ENCODE results near the gene MLLT6. TPM values are rescaled to one million over a fixed set of nuclear protein-coding genes. Genes with fewer than 3 reads are reported as not detected.
"Not testable (repeated sequence)": the region's sequence is repeated elsewhere in the genome, so short reads cannot be mapped to it uniquely, and the experiment has no call there.

MLLT6 gene
- total RNA-seq, 1 experiment from 2014 or later, result 17.4 TPM

DNA sequence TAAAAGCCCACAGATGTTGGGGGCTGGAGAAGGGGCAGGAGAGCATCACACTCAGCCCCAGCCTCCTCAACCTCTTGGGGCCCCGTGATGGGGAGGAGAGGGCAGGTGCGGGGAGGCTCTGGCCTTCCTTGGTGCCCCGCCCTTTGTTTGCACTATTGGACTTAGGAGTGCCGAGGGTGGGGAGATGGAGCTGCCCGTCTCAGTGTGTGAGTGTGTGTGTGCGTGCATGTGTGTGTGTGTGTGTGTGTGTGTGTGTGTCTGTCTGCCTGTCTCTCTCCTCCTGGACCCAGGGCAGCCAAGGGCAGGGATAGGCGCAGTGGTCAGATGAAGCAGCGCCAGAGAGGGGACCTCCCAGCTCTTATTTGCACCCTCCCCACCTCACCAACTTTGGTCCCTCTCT, 21.1 kb downstream of the MLLT6 start:
- not testable (repeated sequence) for DNase-seq (ENCODE audit: low spot score)

DNA sequence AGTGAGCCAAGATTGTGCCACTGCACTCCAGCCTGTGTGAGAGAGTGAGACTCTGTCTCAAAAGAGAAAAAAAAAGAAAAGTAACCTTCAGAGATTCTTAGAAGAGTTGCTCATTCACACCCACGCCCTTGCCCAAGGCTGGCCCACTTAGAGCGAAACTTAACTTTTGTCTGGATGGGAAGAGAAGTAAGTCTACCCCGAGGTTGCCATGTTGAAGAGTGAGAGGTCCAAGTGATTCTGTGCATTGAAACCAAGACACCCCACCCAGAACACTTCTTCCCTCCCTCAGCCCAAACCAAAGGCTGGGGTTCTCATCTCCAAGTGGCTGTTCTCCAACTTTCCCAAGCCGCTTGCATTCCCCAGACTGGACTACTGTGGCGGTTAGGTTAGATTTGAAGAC, 22.7 kb downstream of the MLLT6 start:
- no peak for DNase-seq (ENCODE audit: low spot score)

DNA sequence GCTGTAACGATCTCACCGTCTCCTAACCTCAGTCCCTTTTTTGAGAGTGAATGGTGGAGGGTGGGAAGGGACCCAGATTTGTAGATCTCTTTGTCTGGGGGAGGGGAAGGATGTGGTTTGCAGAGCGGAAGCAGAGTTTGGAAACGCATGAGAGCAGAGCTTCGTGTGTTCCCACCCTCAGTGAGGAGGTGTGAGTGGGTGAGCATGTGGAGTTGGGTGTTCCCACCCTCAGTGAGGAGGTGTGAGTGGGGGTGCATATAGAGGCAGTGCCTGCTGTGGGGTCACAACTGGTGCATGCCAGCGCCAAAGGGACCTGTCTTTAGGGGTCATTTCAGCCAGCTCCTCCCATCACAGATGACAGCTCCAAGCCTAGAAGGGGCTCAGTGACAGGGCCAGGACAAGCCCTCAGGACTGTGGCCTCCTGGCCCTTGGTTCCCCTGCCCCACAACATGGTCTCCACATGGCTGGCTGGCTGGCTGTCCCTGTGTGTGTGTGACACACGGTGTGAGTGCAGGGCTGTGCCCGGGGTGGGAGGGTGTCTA, 23.3 kb downstream of the MLLT6 start:
- no peak for DNase-seq (ENCODE audit: low spot score)

DNA sequence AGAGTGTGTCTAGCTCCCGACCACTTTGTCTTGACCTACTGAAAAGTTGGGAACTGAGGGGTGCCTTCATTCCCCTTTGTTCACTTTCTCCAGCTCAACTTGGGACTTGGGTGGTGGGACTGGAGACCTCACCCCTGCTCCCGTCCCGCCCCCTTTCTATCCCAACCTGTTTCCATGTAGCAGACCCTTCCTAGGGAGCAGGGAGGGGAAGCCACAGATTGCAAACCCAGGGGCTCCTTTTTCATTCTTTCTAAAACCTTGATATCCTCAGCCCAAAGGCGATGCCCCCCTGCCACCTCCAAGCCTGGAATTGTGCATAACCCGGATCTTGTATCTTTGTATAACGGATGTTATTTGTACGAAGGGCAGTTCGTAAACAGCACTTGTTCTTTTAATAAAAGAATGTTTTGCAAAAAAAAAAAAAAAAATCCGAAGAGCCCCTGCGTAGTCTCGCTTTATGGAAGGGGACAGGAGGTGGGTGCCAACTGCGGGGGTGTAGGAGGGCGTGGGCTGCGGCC, 24.4 kb downstream of the MLLT6 start:
- no peak for DNase-seq (ENCODE audit: low spot score)

DNA sequence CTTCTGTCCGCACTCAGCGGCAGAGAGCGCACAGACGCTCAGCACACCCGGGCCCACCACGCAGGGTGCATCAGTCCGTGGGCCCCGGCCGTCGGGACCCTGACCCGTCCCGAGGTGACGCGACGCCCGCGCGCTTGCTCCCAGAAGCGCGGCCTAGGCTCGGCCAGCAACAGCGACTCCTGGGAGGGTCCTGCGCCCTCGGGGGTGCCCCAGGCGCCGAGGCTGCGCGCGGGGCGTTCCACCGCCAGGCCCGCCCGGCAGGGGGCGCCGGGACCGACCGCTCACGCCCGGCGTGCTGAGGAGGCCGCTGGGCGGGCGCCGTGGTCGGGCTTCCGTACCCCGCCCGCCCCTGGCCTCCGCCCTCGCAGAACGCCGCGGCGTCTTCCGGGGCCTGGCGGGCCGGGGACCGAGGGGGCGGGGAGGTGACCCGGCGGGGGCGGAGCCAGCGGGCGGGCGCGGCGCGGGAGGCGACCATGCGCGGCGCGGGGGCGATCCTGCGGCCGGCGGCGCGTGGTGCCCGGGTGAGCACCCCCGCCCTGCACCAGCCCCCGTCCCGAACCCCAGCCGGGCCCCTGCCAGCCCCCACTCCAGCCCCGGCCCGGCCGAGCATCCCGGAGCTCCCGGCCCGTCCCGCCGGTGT, 24.9 kb downstream of the MLLT6 start, which contains the start of gene CISD3:
Gene CISD3, plus strand, starts transcription at position 456 of the 640 bp plus-strand sequence. Its CDS starts 18 bp downstream, at position 474.
- peak; percentile 61 for DNase-seq (ENCODE audit: low spot score)

DNA sequence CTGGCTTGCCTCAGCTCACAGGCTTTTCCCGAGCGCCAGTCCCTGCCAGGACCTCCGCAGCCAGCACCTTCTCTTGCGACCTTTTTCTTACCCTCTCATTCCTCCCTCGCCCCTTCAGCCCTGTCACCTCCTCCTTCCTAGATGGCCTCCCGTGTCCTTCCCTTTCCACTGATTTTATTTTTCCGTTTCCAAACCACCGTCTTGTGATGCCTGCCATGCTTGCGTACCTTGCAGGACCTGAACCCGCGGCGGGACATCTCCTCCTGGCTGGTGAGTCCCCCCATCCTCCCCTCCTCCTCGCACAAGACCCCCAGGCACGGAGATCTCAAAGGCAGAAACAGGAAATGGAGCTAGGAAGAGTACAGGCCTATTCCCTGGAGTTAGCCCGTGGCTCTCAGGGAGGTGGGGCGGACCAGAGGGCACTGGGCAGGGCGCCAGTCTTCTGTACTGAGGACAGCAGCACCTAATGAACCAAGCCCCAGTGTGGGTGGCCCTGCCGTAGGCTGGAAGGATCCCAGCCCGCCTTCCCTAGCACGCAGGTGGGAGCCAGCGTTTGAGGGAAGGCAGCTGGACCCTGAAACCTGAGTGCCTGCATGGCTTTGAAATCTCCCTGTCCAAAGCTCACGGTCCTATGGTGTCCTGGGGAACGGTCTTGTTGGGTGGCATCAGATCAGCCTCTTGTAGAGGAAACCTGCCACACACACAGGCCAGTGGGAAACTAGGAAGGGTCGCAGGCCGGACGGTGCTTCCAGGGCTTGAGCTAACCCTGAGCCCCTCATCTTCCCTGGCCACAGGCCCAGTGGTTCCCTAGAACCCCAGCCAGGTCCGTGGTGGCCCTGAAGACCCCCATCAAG, 25.7 kb downstream of the MLLT6 start:
- DNase-seq (ENCODE audit: low spot score), result peak; percentile 76

DNA sequence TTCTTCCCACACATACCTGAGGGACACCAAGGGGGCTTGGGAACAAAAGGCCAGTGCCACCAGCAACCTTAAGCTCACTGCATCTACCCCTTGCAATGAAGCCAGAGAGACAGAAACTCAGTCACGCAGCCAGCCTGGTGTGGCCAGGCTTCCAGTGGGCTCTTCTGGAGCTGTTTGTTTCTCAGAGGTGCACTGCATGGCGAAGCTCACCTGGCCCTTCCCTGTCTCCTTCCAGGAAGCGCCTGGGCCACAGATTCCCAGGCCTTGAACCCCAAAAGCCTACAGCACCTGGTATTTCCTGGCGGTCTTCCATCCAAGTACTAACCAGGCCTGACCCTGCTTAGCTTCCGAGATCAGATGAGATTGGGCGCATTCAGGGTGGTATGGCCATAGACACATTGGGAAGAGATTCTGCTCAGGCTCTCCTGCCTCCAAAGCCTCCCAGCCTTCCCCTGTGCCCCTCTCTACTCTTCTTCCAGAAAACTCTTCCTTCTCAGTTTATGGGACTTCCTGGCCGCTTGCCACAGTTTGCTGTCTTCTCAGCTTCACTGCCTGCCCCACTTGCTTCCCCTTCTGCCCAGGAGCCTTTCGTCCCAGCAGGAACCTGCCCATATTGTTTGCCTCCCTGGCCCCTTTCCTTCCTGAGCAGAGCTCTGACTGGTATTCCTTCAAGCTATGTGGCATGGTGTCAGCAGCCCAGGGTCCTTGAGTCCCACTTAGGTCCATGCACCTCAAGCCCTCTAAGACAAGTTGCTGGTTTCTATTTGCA, 26.6 kb downstream of the MLLT6 start:
- no peak for DNase-seq (ENCODE audit: low spot score)

DNA sequence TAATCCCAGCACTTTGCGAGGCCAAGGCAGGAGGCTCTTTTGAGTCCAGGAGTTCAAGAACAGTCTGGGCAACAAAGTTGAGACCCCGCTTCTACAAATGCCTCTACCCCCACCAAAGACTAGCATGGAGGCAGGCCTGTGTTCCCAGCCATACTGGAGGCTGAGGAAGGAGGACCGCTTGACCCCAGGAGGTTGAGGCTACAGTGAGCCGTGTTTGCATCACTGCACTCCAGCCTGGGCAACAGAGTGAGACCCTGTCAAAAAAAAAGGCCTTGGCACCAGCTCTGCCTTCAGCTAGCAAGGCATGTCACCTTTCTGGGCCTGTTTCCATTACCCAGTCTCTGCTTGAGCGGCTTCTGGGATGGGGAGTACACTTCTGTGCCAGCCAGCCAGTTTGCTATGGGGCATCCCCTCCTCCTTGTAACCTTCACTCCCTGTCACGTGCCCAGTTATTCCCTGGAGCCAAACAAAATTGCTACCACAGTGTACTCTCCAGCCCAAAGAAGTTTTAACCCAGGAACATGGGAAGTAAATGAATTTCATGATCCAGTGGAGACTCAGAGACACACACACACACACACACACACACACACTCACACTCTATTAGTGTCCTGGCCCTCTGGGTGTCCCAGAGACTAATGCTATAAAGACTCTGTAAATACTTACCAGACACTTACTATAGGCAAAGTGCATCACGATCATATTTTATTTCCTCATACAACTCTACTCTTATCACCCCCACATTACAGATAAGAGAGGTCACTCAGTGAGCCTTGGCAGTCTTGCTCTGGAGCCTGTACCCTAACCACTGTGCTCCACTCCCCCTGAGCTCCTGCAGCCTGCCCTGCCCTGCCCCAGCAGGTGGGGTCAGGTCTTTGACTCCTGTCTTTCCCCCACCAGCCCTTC, 27.6 kb downstream of the MLLT6 start:
- DNase-seq (ENCODE audit: low spot score), result no peak

DNA sequence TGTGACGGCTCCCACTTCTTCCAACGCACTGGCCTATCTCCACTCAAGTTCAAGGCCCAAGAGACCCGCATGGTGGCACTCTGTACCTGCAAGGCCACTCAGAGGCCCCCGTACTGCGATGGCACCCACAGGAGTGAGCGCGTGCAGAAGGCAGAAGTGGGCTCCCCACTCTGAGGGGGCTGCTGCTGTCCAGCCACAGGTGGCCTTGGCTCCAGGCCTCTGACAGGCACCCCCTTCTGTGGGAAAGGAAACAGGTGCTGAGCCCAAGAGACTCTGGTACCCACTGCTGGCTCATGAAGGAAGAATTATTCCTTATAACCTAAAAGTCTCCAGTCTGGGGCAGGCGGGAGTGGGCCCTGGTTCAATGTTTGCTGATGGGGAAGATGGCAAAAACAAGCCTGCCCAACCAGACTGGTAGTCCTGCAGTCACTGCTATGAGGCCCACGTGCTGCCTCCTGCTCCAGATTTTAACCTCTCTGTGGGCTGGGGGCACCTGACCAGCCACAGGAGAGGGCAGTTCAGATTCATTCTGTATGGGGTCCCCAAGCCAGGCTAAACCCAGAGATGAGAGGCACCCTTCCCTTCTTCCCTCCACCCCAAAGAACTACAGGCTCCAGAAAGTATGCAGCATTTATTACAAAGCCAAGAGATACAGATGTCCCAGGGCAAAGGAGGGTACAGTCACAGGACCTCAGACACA, 28.4 kb downstream of the MLLT6 start:
- DNase-seq (ENCODE audit: low spot score), result no peak

DNA sequence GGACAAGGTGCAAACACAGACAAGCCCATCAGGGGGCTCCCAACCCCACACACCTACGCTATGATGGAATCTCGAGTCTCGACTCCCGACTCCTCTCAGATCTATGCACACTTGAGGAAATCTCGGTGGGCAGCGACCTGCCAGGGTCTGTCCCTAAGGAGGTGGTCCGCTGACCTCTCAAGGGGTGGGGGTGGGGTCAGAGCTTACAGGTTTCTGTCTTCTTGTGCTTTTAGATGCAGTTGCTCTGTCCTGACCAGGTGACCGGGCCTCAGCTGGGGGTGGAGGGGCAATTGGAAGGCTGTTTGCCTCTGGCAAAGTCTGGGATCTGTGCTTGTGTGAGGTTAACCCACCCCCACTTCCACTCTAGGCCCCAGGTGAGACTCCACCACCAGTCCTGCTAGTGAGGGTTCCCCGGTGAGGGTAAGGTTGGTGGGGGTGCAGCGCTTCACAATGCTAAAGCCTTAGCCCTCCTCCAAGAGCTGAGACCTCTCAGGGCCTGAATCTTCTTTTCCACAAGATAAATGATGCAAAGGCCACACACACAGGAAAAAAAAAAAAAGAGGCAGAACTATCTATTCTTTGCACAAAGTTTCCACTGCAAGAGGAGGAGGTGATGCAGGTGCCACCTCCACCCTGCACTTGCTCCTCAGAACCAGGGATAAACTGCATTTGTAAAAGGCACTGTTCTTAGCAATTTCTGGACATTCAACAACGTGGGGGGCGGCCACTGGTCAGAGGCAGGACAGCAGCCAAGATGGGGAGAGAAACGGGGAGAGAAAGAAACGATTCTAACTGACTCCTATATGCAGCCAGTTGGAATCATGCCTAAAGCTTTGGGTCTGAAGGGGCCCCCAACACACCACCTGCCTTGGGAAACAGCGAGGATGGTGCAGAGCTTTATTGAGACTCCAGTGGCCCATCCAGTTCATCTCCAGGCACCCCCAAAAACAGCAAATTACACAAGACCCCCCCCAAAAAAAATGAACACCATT, 29.2 kb downstream of the MLLT6 start:
- no peak for DNase-seq (ENCODE audit: low spot score)

DNA sequence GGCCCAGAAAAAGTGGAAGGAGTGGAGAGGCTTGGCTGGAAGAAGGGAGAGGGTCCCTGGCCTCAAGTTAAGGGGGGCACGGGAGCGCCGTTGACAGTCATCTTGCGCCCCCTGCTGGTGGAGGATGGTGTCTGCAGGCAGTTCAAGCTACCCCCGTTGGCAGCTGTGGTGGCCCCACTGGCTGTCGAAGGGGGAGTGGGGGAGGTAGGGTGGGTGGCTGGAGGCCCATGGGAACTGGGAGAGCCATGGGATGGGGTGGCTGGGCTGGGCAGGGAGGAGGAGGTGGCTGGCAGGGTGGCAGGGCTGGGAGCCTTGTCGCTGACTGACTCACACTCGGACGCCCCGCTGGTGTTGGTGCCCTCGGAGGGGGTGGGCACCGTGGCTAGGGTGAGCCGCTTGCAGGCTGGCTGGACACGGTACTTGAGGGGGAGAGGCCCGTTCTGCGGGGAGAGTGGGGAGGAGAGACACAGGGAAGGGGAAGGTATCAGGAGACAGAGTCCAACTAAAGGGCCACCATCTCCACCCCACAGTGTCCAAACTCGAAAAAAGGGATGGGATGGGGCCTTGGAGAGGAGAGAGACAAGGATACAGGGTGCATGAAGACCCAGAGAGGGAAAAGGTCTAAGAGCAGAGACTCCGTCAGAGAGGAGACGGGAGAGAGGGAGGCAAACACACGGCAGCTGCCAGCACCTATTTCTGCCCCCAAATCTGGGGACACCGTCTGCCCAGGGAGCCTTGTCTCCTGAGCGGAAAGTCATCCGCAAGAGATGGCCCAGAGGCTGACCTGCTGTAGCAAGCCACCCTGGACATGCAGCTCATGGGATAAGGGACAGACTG, 30.3 kb downstream of the MLLT6 start:
- DNase-seq (ENCODE audit: low spot score), result peak; percentile 48

DNA sequence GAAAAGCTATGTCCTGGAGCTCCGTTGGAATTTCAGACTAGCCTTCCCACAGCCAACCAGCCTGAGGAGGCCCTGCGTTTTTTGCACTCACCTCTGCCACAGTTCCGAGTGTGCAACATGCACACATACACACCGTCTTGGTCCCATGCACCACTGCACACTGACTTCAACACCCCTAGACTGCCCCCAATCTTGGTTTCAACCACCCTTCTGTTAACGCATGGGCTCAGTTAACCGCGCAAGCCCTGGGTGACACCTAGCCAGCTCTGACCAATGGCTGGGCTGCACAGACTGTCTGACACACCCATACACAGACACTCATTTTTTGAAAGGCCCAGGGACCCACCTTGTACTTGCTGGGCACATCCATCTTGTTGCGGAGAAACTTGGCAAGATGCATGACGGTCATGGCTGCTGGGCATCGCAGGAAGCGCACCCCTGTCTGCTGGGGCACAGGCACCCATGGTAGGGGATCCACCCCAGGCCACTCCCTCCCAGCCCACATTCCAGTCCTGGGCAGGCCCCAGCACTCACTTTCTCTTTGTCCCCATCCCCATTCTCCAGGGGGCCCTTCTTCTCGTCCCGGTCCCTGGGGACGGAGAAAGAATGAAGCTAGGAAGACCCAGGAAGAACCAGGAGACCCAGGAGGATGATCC, 33.1 kb downstream of the MLLT6 start:
- no peak for DNase-seq (ENCODE audit: low spot score)

DNA sequence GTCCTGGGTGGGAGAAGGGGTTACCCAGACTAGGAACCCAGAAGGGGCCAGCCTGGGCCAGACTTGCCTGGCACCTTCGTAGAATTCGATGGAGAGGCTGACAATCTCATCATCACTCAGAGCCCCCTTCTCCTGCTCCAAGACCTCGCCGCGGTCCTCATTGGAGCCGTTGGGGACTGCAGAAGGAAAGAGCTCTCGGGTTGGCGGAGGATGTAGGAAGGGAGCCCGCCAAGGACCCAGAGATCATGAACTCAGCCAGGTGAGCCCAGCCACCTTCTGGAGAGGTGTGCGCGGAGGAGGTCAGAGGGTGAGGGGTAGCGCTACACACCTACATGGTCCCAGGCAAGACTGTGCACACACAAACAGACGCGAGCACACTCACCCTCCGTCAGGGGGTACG, 33.6 kb downstream of the MLLT6 start:
- DNase-seq (ENCODE audit: low spot score), result no peak

DNA sequence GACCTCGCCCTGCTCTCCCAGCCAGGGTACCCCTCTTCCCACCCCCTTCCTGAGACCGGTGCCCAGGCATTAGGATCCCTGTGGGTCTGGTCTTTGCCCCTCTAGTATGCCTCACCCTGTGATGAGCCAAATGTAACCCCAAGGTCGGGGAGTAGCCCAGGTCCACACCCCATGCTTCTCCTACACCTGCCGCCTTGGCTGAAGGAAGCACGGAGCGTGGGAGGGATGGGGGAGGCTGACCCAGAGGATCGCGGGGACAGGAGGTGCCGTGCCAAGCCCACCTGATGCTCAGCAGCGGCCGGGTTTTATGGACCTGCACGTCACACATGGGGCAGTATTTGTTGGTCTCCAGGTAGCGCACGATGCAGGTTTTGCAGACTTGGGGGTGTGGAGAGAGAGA, 34.2 kb downstream of the MLLT6 start:
- DNase-seq (ENCODE audit: low spot score), result no peak

DNA sequence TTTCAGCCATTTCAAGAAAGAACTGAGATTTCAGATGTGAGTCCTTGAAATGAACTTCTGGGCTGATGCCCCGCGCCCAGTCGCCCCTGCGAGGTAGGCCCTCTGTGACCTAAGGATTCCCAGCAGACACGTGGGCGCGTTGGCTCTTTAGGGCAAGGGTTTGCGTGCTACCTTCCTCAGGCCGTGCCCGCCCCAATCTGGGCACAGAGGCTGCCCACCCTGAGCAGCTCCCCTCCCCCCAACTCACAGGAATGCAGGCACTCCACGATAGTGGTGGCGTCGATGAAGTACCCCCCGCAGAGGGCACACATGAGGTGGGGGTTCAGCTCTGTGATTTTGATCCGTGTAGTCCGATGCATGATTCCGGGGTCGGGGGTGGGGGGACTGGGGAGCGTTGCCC, 35.0 kb downstream of the MLLT6 start:
- no peak for DNase-seq (ENCODE audit: low spot score)

DNA sequence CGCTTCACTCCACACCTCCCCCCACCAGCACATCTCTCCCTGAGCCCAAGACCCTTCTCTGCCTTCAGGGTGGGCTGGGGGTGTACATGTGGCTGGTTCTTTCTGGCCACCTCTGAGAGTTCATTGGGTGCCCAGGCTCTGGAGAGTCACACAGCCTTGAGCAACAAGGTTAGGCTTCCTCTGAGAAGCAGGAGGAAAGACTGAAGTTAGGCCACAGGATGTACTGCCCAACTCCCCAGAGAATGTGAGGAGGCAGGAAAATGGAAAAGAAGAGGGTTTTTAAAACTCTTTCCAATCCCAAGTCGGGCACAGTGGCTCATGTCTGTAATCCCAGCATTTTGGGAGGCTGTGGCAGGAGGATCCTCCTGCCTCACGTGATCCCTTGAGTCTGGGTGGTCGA, 35.7 kb downstream of the MLLT6 start:
- DNase-seq (ENCODE audit: low spot score), result no peak

DNA sequence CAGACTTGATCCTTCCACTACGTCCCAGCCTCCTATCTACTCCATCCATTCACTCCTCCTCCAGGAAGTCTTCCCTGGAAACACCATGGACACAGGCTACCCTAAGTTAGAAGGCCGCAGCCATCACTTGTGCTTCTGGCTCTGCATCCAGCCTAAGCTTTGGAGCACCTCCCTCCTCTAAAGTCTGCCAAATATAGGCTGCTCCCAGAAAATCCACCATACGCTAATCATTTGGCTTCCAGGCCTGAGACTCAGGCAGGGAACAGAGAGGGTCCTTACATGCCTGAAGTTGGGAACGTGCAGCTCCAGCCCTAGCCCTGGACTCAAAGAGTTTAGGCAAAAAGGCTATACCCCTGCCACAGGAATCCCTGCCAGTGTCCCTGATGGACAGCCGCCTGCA, 36.4 kb downstream of the MLLT6 start:
- no peak for DNase-seq (ENCODE audit: low spot score)
